SHP77 treated with DMSO at 0.1 percent for 48 hours (cell line): ENCODE results near the gene RRAD.
"Not testable (repeated sequence)": the region's sequence is repeated elsewhere in the genome, so short reads cannot be mapped to it uniquely, and the experiment has no call there.

Experiments
- DNase-seq: peaks from one replicate; lab custom pipeline; 2025; lab: John Stamatoyannopoulos, UW

Gene RRAD

GRCh38 chr16:66900721-66901441 is 24.5 kb downstream of the RRAD start:
- DNase-seq, result no peak

DNA sequence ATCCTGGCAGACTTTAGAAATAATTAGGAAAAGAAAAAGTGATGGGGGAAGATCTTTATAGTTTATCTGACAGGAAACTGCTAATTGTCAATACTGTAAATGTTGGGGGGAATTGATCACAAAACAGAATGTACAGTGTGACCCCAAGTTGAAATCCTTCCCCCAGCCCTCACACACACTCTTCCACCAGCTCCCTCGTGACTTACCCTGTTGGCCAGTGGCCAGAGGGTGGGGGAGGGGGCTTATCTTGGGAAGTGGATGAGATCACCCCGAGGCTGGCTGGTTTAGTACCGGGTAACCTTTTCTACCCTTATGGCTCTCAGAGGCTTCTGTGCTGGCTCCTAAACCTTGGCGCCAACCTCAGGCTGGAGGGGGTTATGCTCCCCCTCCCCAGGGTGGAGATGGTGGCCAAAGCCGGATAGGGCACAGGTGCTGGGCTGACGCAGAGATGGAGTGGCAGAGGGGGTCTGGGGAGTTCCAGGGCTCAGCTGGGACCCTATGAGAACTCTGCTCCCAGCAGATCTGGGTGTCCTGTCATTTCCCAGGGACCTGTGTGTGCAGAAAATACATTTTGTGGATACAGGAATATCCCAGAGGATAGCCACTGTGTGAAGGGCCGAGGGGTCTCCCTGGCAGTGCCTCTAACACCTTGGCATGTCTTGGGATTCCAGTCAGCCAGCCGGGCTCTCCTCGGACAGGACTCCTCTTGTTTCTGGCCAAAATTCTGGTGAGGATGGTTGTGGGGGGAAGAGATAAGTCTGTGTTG is 25.2 kb downstream of the RRAD start:
- no peak for DNase-seq

DNA sequence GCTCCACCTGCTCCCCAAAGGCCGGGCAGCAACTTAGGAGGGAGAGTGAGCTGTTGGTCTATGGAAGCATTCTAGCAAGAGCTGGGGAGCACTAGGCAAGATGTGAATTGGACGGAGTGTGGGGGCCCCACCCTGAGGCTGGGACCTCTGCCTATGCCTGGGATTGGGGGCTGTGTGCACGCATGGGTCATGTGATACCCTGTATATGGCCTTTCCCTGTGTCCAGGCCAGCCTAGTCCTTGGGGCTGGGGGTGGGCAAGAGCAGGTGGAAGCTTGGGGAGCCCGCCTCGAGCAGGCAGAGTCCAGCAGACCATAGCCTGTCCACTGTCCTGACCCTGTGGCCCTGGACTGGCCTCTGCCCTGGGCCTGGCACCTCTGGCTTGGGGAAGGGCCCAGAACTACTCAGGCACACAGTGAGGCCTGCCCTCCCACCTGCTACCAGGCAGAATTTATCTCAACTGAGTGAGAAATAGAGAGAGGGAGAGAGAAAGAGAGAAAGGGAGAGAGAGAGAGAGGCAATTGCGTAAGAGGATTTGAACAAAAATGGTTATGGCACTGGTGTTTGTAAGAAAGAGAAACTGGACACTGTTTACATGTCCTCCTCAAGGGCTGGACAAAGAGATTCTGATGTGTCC is 25.9 kb downstream of the RRAD start:
- DNase-seq, result no peak

DNA sequence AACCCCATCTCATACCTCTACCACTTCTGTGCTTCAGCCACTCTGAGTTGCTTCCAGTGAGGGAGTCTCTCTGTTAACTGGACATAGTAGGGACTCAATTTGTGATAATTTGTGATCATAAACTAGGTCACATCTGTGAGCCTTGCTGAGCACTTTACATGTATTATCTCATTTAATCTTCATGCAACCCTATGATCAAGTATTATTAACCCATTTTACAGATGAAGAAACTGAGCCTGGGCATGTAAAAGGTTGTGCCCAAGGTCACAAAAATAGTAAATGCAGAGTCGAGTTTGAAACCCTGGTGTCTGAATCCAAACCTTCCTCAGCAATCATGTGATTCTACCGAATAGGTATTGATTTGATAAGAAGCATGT is 26.4 kb downstream of the RRAD start:
- no peak for DNase-seq

DNA sequence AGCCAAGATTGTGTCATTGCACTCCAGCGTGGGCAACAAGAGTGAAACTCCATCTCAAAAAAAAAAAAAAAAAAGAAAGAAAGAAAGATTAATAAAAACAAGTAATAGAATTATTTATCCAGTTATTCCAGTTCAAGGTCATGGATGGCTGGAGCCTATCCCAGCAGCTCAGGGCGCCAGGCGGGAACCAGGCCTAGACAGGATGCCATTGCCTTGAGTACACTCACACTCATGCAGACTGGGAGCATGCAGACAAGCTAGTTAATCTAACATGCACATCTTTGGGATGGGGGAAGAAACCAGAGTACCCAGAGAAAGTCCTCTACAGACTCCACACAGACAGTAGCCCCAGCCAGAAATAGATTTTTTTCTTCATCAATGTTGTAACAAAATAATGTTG is 27.1 kb downstream of the RRAD start:
- DNase-seq, result no peak

GRCh38 chr16:66896682-66897081 is 28.7 kb downstream of the RRAD start:
- DNase-seq, result not testable (repeated sequence)

GRCh38 chr16:66895999-66896398 is 29.3 kb downstream of the RRAD start:
- no peak for DNase-seq

DNA sequence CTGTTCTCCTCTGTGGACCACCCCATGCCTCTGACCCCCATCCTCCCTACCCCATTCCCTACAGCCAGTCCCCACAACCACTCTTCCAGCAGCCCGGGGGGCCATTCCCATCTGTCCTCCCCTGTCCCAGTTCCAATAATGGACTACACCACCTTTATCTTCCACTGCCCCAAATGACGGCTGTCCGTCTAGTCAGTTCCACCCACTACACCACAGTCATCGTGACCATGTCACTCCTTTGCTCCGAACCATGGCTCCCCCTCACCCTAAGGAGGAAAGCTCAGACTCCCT is 29.7 kb downstream of the RRAD start:
- DNase-seq, result no peak

DNA sequence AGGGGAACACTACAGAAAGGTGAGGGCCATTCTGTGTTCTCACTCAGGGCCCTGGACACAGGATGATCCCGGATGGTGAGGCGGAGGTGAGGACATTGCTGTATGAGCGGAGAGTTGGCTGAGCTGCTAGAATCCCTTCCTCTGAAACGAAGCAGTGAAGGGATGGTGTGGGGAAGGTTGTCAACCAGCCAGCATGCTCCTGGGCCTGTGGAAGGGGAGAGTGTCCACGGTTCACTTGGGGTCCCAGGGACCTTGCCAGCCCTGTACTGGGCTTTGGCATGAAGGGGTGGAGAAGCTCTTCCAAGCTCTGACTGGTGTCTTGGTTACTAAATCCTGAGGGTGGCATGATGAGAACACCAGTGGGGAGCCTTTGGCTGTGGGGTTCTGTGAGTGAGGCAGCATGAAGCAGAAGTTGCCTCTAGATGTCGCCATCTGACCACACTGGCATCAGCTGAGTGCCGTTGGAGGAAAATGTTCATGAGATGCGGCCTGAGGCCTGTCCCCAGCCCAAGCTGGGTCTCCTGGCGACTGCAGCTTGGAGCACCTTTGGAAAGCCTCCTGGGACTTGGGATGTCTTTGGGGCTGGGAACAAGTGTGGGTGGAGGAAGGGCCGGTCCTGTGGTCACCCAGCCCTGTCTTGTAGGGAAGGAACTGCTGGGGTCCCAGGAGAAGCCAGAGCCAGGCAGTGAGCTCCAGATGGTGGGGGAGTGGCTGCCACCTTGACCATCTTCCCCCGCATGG is 30.2 kb downstream of the RRAD start:
- peak; percentile 14 for DNase-seq

DNA sequence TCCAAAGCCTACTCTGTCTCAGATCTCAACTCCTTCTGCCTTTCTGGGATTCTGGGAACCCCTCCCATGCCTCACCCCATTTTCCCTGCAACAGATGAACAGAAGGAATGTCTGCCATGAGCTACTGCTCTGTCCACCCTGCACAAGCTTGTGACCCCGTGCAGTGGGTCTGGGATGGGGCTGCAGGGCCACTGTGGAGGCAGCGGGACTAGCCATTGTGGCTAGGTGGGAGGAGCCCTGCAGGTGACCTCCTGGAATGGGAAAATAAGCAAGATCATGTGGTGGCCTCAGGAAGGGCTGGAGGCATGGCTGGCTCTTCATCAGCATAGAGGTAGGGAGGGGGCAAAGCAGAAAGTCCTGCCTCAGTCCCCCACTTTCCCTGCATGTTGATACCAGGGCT is 31.3 kb downstream of the RRAD start:
- no peak for DNase-seq

DNA sequence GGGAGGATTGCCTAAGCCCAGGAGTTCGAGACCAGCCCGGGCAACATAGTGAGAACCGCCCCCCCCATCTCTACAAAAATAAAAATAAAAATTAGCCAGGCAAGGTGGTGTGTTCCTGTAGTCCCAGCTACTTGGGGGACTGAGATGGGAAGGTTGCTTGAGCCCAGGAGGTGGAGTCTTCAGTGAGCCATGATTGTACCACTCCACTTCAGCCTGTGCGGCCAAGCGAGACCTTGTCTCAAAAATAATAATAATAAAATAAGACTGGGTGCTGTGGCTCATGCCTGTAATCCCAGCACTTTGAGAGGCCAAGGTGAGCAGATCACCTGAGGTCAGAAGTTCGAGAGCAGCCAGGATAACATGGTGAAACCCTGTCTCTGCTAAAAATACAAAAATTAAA is 33.5 kb downstream of the RRAD start:
- DNase-seq, result no peak

DNA sequence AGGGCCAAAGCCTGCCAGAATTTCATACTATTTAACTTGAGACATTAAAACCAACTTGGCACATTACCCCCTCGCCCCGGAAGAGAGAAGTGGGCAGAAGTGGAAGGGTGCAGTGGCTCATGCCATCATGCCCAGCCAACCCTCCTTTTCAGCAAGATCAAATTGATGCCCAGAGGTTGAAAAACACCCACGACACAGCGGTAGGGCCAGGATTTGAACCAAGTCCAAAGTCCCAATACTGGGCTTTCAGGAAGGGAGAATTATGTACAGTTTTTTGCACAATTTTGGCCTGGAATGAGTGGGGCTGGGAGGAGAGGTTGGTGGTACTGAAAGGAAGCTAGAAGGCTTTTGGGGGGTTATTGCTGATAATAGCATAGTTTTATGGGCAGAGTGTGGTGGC is 34.0 kb downstream of the RRAD start:
- DNase-seq, result no peak

DNA sequence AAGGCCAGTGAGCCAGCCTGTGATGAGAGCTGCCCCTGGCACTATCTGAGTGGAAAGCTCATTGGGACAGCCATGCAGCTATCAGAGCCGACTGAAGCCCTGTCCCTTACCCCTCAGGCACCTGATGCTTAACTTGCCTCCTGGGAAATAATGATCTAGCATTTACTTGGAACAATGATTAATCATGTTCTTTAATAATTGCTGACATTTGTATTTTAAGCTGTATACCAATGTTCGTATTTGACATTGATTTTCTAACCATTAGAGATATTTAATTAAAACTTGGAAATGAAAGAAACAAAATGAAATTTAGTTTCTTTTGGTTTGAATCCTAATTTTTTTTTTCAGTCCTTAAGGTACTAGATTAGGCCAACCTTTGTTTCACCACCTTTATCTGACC is 34.5 kb downstream of the RRAD start:
- no peak for DNase-seq

DNA sequence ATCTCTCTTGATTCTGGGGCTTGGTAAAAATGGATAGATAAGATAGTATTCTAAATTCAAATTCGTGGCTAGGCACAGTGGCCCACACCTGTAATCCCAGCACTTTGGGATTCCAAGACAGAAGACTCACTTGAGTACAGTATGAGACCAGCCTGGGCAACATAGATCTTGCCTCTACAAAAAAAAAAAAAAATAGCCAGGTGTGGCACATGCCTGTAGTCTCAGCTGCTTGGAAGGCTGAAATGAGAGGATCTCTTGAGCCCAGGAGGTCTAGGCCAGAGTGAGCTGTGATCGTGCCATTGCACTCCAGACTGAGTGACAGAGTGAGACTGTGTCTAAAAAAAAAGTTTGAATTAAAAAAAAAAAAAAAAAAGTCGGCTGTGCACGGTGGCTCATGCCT is 35.7 kb downstream of the RRAD start:
- no peak for DNase-seq

DNA sequence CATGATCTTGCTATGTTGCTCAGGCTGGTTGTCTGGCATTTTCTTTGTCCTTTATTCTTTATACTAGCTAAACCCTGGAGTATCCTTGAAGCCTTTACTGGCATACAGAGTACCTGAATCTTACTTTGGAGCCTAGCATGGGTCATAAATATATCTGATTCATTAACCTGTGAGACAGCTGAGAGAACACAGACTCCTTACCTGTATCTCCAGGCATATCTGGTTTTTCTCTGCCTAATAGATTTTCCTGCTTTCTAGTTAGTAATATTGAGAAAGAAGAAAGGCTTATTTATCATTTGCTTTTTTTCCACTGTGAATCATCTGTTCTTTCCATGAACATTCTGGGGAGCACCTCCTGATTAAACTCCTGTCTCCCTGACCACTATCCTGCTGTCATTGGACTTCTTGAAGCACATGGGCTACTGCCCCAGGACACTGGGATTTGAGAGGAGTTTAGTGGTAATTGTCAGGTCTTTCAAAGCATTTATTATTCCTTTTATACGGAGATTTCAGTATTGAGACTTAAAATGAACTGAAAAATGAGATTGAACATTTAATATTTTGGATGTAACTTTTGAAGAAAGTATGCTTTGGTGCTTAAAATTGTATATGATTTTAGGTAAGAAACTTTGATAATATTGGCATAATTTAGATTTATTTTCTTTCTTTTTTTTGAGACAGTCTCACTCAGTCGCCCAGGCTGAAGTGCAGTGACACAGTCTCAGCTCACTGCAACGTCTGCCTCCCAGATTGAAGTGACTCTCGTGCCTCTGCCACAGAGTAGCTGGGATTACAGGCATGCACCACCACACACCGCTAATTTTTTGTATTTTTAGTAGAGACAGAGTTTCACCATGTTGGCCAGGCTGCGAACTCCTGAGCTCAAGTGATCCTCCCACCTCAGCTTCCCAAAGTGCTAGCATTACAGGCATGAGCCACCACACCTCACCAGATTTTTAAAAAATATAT is 36.4 kb downstream of the RRAD start:
- no peak for DNase-seq

DNA sequence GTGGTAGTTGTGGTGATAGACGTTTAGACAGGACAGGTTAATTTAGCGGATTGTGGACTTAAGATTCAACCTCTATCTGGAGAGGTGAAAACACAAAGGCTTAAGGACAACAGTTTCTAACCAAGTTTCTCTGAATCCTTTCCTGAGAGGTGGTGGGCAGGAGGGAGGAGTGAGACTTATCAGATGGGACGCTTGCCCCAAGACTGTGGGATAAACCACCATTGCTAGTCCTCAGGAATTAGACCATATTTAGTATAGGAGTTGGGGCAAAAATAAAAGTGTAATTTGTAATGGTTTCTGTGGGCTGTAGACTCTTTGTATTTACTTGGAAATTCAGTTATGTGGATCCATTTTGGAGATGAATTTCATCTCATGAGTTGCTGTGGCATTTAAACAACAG is 38.4 kb downstream of the RRAD start:
- no peak for DNase-seq

DNA sequence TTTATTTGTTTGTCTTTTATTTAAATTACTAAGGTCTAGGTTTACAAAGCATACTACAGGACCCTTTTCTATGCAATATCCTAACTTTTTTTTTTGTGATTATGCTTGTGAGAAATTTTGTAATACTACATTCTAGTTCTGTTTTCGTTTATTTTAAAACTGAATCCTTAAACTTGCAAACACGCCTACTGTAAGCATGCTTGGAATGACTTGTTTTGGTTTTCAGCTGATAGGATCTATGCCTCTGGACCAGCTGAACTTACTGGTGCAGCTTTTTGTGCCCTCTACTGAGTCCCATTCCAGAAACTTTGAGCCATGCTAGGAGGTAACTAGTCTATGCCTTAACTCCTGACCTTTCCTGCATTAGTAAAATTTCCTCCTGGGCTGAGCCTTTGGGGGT is 39.0 kb downstream of the RRAD start:
- no peak for DNase-seq

GRCh38 chr16:66885491-66885890 is 39.8 kb downstream of the RRAD start:
- DNase-seq, result no peak

DNA sequence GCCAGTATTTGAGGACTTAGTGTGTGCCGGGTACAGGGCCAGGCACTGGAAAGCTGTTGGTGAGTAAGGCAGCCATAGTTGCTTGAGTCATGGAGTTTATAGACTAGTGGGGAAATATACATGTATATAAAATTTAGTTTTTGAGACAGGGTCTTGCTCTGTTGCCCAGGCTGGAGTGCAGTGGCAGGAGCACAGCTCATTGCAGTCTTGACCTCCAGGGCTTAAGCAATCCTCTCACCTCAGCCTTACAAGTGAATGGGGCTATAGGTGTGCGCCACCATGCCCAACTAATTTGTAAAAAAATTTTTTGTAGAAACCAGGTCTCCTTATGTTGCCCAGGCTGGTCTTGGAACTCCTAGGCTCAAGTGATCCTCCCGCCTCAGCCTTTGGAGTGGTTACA is 42.6 kb downstream of the RRAD start:
- no peak for DNase-seq

GRCh38 chr16:66881964-66882508 is 43.3 kb downstream of the RRAD start:
- DNase-seq, result no peak

DNA sequence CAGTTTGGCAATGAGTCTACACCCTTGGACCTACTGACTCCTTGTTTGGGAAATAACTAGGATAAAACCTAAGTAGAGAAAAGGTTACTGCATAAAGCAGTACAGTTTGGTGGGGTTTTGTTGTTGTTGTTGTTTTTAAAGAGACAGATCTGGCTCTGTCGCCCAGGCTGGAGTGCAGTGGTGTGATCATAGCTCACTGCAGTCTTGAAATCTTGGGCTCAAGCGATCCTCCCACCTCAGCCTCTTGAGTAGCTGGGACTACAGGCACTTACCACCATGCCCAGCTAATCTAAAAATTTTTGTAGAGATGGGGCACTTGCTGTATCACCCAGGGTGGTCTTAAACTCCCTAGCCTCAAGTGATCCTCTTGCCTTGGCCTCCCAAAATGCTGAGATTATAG is 43.8 kb downstream of the RRAD start:
- DNase-seq, result no peak
